Ovary (tissue), 3 donors: ENCODE results near the gene DNAAF8.

Source experiments
- CTCF ChIP-seq, 3 donors: fragments of 450-650 bp in 2 of 3; fragments of 200-600 bp in 1 of 3; IDR thresholded peaks; one replicate each; pipeline versions ENCODE4 v1.5.1 to v1.8.0; 2016 to 2022; ENCODE audit warnings: antibody characterized with exemption in 3 of 3, mild to moderate bottlenecking in 1 of 3
- EP300 ChIP-seq: sonication (generic); formaldehyde crosslinking; IDR thresholded peaks from one replicate; pipeline ENCODE4 v1.6.1; 2017; ENCODE audit warnings: antibody characterized with exemption
- donor health status: DM: no; HTN: no; CAD: no.

- no peak for TF ChIP-seq CTCF (IDR thresholded peaks at IDR 0.05)
- no peak for TF ChIP-seq EP300
Observed at GRCh38 chr16:4723071-4723767, 11.1 kb upstream of the DNAAF8 start.
